GM23248 (cell line): ENCODE results near the gene SELENOF. TPM values are rescaled to one million over a fixed set of nuclear protein-coding genes. Genes with fewer than 3 reads are reported as not detected.

Experiments
- DNase-seq: peaks from one replicate; pipeline ENCODE4 v3.0.0-alpha.2; 2015
- H2AFZ ChIP-seq: fragments of 200-600 bp; sonication (generic); 2 replicates; pipeline ENCODE4 v1.6.1; 2016; ENCODE audit warnings: antibody characterized with exemption
- H3F3A ChIP-seq: fragments of 200-600 bp; sonication (generic); 2 replicates; pipeline ENCODE4 v1.6.1; 2016; ENCODE audit warnings: mild to moderate bottlenecking, antibody characterized with exemption, mixed run types; ENCODE audit not compliant: insufficient read depth
- H3K27ac ChIP-seq: fragments of 200-600 bp; sonication (generic); 2 replicates; pipeline ENCODE4 v1.5.1; 2016; ENCODE audit warnings: mild to moderate bottlenecking
- H3K27me3 ChIP-seq: fragments of 200-600 bp; sonication (generic); replicated peaks from 2 replicates; pipeline ENCODE4 v1.6.1; 2016; ENCODE audit warnings: mild to moderate bottlenecking; ENCODE audit not compliant: insufficient read depth
- H3K36me3 ChIP-seq: fragments of 200-600 bp; sonication (generic); 2 replicates; pipeline ENCODE4 v1.6.1; 2016; ENCODE audit warnings: low read depth, mild to moderate bottlenecking
- H3K4me1 ChIP-seq: fragments of 200-600 bp; sonication (generic); 2 replicates; pipeline ENCODE4 v1.6.1; 2016; ENCODE audit warnings: mild to moderate bottlenecking; ENCODE audit not compliant: insufficient read depth
- H3K4me2 ChIP-seq: fragments of 200-600 bp; sonication (generic); one replicate; pipeline ENCODE4 v1.6.1; 2016; ENCODE audit warnings: mild to moderate bottlenecking; ENCODE audit not compliant: unreplicated experiment
- H3K4me3 ChIP-seq: fragments of 200-600 bp; sonication (generic); 2 replicates; pipeline ENCODE4 v1.5.1; 2016; ENCODE audit warnings: mild to moderate bottlenecking
- H3K79me2 ChIP-seq: fragments of 200-600 bp; sonication (generic); 2 replicates; pipeline ENCODE4 v1.6.1; 2016; ENCODE audit warnings: mild to moderate bottlenecking; ENCODE audit not compliant: insufficient read depth
- H3K9ac ChIP-seq: fragments of 200-600 bp; sonication (generic); 2 replicates; pipeline ENCODE4 v1.6.1; 2016; ENCODE audit warnings: mild to moderate bottlenecking
- H3K9me2 ChIP-seq: fragments of 200-600 bp; sonication (generic); 2 replicates; pipeline ENCODE4 v1.6.1; 2016; ENCODE audit warnings: mixed run types, mild to moderate bottlenecking, moderate library complexity; ENCODE audit not compliant: insufficient read depth
- H3K9me3 ChIP-seq: fragments of 200-600 bp; sonication (generic); one replicate; pipeline ENCODE4 v1.6.1; 2017; ENCODE audit warnings: low read depth
- H4K20me1 ChIP-seq: fragments of 200-600 bp; sonication (generic); 2 replicates; pipeline ENCODE4 v1.6.0; 2016; ENCODE audit not compliant: insufficient read depth
- EZH2 ChIP-seq: fragments of 200-600 bp; sonication (generic); IDR thresholded peaks from 2 replicates; pipeline ENCODE4 v1.6.1; 2018; ENCODE audit warnings: antibody characterized with exemption, mild to moderate bottlenecking; ENCODE audit not compliant: insufficient read depth, poor library complexity, severe bottlenecking
- EZH2phosphoT487 ChIP-seq: fragments of 200-600 bp; sonication (generic); IDR thresholded peaks from 2 replicates; pipeline ENCODE4 v1.6.1; 2018; ENCODE audit warnings: antibody characterized with exemption, moderate library complexity, mild to moderate bottlenecking, low read depth; ENCODE audit not compliant: insufficient read depth
- WGBS, 2 experiments: methylation state at CpG; one replicate each; pipeline ENCODE4 v1.1.6; 2015 to 2017; ENCODE audit warnings: low lambda C conversion rate in 2 of 2, low coverage in 1 of 2; ENCODE audit errors: missing lambda C conversion rate in 2 of 2; 5-methylcytosine and 5-hydroxymethylcytosine counted together
- in situ Hi-C: fragments of 300-500 bp; cut with MboI; formaldehyde crosslinking; loops from 2 replicates; pipeline ENCODE4 v1.15.0; 2020
- polyA plus RNA-seq: library from polyadenylated mRNA; unstranded; fragments of >200 nt; fragmentation: Nextera tagmentation; extraction: Ambion mirVana; gene quantifications from 2 replicates; pipeline ENCODE4 v1.2.1, GENCODE V29; 2016
- total RNA-seq: library from RNA; depleted of rRNA; stranded (reverse); fragments of >200 nt; shearing (Covaris generic); gene quantifications from 2 replicates; pipeline ENCODE4 v1.2.3, GENCODE V29; 2014

The SELENOF gene
- total and polyA plus RNA-seq, 2 experiments from 2014 or later, result 280 to 296 TPM

DNA sequence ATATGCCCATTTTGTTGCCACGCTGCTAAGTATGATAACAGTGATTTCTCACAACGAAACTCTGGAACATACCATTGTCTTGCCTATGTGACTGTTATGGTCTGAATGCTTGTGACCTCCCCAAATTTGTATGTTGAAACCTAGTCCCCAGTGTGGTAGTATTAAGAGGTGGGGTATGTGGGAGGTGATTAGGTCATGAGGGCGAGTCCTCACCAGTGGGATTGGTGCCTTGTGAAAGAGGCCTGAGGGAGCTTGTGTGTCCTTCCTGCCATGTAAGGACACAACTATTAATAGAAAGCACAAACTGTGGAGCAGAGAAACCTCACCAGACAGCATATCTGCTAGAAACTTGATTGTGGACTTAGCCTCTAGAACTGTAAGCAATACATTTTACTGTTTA lies 84.6 kb downstream of the SELENOF start:
- TF ChIP-seq EZH2, result no peak
- TF ChIP-seq EZH2phosphoT487, result no peak
- Histone ChIP-seq H3F3A (no peaks in the 10 kb centered on the region), H4K20me1 (no peaks in the 10 kb centered on the region), H3K4me3 (no peak overlapping the region), H3K27ac (no peak overlapping the region), H3K79me2 (no peaks in the 10 kb centered on the region), H3K9ac (no peak overlapping the region), H3K27me3 (peaks cover 15% of the 10 kb centered on the region; the same call in 1 of the 2 replicates), H2AFZ (no peak overlapping the region), H3K4me2 (no peak overlapping the region), H3K4me1 (no peaks in the 10 kb centered on the region), H3K9me3 (no peaks in the 10 kb centered on the region), H3K36me3 (no peaks in the 10 kb centered on the region), H3K9me2 (no peaks in the 10 kb centered on the region)
- DNase-seq, result no peak
- 86 to 92% methylated on average over 3 of the region's 3 CpGs for WGBS, 2 experiments
- in situ Hi-C loops, result no loop called here

DNA sequence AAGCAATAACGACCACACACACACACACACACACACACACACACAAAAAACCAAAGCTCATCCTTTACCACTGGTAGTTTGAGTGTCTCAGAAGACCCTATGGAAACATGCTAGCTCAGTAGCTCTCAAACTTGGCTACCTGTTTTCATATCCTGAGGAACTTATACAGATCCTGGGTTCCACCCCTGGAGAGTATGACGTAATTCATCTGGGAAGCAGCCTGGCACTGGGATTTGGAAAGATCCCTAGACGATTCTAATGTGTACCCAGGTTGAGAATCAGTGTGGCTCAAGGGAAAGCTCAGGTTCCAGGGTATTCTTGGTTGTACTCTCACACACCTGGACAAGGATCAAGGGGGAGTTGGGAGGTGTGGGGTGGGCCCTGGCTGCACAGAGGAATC lies 85.9 kb downstream of the SELENOF start:
- H3K4me2 ChIP-seq, result no peak overlapping the region
- no peak for TF ChIP-seq EZH2phosphoT487
- no peak for TF ChIP-seq EZH2
- H3K4me3 ChIP-seq, result no peak overlapping the region
- no peaks in the 10 kb centered on the region for H3K4me1 ChIP-seq
- no peaks in the 10 kb centered on the region for H3K9me2 ChIP-seq
- WGBS, 2 experiments, result 36 to 46% methylated on average over 2 to 3 of the region's 3 CpGs
- no peak overlapping the region for H3K9ac ChIP-seq
- H4K20me1 ChIP-seq, result no peaks in the 10 kb centered on the region
- H2AFZ ChIP-seq, result no peak overlapping the region
- H3K36me3 ChIP-seq, result no peaks in the 10 kb centered on the region
- in situ Hi-C loops, result no loop called here
- peaks cover 26% of the 10 kb centered on the region for H3K27me3 ChIP-seq
- no peak overlapping the region for H3K27ac ChIP-seq
- H3K79me2 ChIP-seq, result no peaks in the 10 kb centered on the region
- no peaks in the 10 kb centered on the region for H3K9me3 ChIP-seq
- no peak for DNase-seq
- no peaks in the 10 kb centered on the region for H3F3A ChIP-seq

DNA sequence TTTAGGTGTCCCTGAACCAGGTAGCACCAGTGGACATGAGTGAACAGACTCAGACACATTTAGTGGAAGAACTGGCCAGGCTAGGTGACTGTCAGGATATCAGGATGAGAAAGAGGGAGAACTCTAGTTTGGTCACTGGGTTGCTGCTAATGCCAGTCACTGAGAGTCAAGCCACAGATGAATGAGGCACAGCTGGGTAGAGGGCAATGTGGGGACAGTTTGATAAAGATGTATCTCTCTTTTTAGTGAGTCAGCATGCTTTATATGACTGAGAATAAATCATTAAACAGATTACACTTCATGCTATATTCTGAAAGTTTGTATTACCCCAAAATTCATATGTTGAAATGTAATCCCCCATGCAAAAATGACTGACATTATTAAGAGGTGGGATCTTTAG lies 87.1 kb downstream of the SELENOF start:
- Histone ChIP-seq H3K9me3 (no peaks in the 10 kb centered on the region), H3K36me3 (no peaks in the 10 kb centered on the region), H3K79me2 (no peaks in the 10 kb centered on the region), H3K4me1 (no peaks in the 10 kb centered on the region), H3K27ac (no peak overlapping the region), H3F3A (no peaks in the 10 kb centered on the region), H3K4me2 (no peak overlapping the region), H3K27me3 (peaks cover 26% of the 10 kb centered on the region), H4K20me1 (no peaks in the 10 kb centered on the region), H3K4me3 (no peak overlapping the region), H3K9me2 (no peaks in the 10 kb centered on the region), H3K9ac (no peak overlapping the region), H2AFZ (no peak overlapping the region)
- in situ Hi-C loops, result no loop called here
- no peak for DNase-seq
- TF ChIP-seq EZH2 (no peak), EZH2phosphoT487 (no peak)

DNA sequence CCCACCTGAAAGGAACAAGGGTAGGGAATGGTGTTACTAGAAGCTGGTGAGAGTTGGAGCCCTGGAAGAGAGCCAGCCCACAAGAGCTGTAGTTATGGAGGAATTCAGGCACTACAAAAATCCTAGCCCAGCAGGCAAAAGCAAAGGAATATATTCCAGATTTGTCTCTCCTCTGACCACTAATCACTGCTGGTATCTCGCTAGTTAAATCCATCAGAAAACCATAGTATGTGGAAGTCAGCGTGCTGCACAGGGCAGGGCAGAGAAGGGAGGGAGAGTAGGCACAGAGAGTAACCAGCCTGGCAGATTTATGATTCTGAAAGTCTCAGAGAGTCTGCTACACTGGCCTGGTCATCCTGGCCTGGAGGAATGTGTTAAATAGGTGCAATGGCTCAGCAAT lies 88.6 kb downstream of the SELENOF start:
- H4K20me1 ChIP-seq, result no peaks in the 10 kb centered on the region
- peaks cover 29% of the 10 kb centered on the region for H3K27me3 ChIP-seq
- no peak overlapping the region for H3K9ac ChIP-seq
- H3K4me2 ChIP-seq, result no peak overlapping the region
- H3K9me3 ChIP-seq, result no peaks in the 10 kb centered on the region
- peak; percentile 35 for DNase-seq
- in situ Hi-C loops, result no loop called here
- TF ChIP-seq EZH2phosphoT487 (no peak), EZH2 (no peak)
- H3K79me2 ChIP-seq, result no peaks in the 10 kb centered on the region
- H3K36me3 ChIP-seq, result no peaks in the 10 kb centered on the region
- H3K4me3 ChIP-seq, result no peak overlapping the region
- H3K27ac ChIP-seq, result no peak overlapping the region
- no peaks in the 10 kb centered on the region for H3K4me1 ChIP-seq
- no peak overlapping the region for H2AFZ ChIP-seq
- 59 to 61% methylated on average over 2 of the region's 2 CpGs for WGBS, 2 experiments
- H3K9me2 ChIP-seq, result no peaks in the 10 kb centered on the region
- no peaks in the 10 kb centered on the region for H3F3A ChIP-seq

DNA sequence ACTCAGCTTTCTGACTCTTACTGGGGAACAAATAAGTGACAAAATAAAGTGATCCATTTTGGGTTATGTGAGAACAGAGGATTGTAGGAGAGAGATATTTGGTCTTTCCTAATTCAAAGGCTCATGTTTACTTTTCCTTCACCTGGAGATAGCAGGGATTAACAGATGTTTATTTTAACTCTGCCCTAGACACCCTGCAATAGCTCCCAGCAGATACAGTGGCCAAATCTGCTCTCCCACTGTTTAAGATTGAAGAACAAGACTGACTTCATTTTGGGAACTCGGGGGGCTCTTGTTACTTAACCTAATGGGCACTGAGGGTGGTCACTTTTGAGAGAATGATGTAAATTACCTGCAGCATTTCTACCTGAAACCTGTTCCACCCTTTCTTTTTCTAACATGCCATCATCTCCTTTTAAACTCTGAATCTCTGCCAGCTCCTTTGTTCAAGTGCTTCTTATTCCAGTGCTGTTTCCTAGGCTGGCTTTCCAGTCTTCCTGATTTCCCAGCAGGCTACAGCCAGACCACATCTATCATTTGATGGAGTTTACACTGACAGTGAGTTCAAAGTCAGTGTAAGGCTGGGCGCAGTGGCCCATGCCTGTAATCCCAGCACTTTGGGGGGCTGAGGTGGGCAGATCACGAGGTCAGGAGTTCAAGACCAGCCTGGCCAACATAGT lies 90.0 kb downstream of the SELENOF start:
- Histone ChIP-seq H3F3A (no peaks in the 10 kb centered on the region), H3K4me3 (no peak overlapping the region), H3K9me2 (no peaks in the 10 kb centered on the region), H3K4me2 (no peak overlapping the region), H3K27ac (no peak overlapping the region), H4K20me1 (no peaks in the 10 kb centered on the region), H2AFZ (no peak overlapping the region), H3K36me3 (no peaks in the 10 kb centered on the region), H3K79me2 (no peaks in the 10 kb centered on the region), H3K4me1 (no peaks in the 10 kb centered on the region), H3K9me3 (no peaks in the 10 kb centered on the region), H3K9ac (no peak overlapping the region), H3K27me3 (peaks cover 29% of the 10 kb centered on the region)
- 34 to 38% methylated on average over 3 of the region's 3 CpGs for WGBS, 2 experiments
- in situ Hi-C loops, result no loop called here
- no peak for DNase-seq
- TF ChIP-seq EZH2phosphoT487 (no peak), EZH2 (no peak)
